IMR-90 (cell line): Measurements from ENCODE around the gene UBE2O. TPM values are rescaled to one million over a fixed set of nuclear protein-coding genes. Genes with fewer than 3 reads are reported as not detected.

Source experiments
- ATAC-seq: fragments of 200-7000 bp; cut with Tn5 transposase; 2 replicates; pipeline ENCODE4 v1.9.1; 2020; ENCODE audit warnings: low read depth, mild to moderate bottlenecking, moderate library complexity
- BruUV-seq: library from RNA; stranded (reverse); fragments of 400-500 nt; replicated peaks from 2 replicates; lab custom pipeline; 2021; lab: Mats Ljungman, UMichigan
- CTCF ChIA-PET: fragments of 300-600 bp; formaldehyde crosslinking; extraction: SDS; loops from one replicate; lab custom pipeline; 2021; ENCODE audit warnings: antibody characterized with exemption; lab: Yijun Ruan, JAX
- POLR2A ChIA-PET: fragments of 300-600 bp; sonication (Branson Sonifier 250); formaldehyde crosslinking; loops from one replicate; lab custom pipeline; 2022; ENCODE audit warnings: antibody characterized with exemption; ENCODE audit not compliant: unreplicated experiment; lab: Charles Lee
- DNase-seq: peaks from one replicate; pipeline ENCODE4 v3.0.0; 2013
- H2AFZ ChIP-seq: replicated peaks from 2 replicates; pipeline ENCODE3; 2013; ENCODE audit warnings: low read length, mild to moderate bottlenecking; ENCODE audit not compliant: poor library complexity
- H2AK5ac ChIP-seq: 2 replicates; pipeline ENCODE4 v1.6.1; 2013; ENCODE audit warnings: low read depth, low read length, inconsistent platforms
- H2AK9ac ChIP-seq: replicated peaks from 2 replicates; pipeline ENCODE3; 2013; ENCODE audit warnings: mild to moderate bottlenecking, low read depth, low read length, moderate library complexity; ENCODE audit not compliant: poor library complexity
- H2BK120ac ChIP-seq: 2 replicates; pipeline ENCODE4 v1.6.1; 2013; ENCODE audit warnings: low read depth, low read length, inconsistent platforms
- H2BK15ac ChIP-seq: 3 replicates; pipeline ENCODE4 v1.6.1; 2013; ENCODE audit warnings: low read depth, low read length, inconsistent platforms
- H2BK20ac ChIP-seq: 2 replicates; pipeline ENCODE4 v1.6.1; 2013; ENCODE audit warnings: low read depth, mild to moderate bottlenecking, inconsistent platforms, low read length, moderate library complexity
- H2BK5ac ChIP-seq: 2 replicates; pipeline ENCODE4 v1.6.1; 2013; ENCODE audit warnings: mild to moderate bottlenecking, low read depth, low read length, inconsistent platforms; ENCODE audit not compliant: poor library complexity, severe bottlenecking
- H3K14ac ChIP-seq: replicated peaks from 2 replicates; pipeline ENCODE4 v1.6.1; 2013; ENCODE audit warnings: low read depth, low read length, inconsistent platforms
- H3K18ac ChIP-seq: 2 replicates; pipeline ENCODE4 v1.6.1; 2013; ENCODE audit warnings: low read depth, low read length, control low read depth
- H3K23ac ChIP-seq: 2 replicates; pipeline ENCODE4 v1.6.1; 2013; ENCODE audit warnings: low read depth, low read length, inconsistent platforms
- H3K27ac ChIP-seq: 2 replicates; pipeline ENCODE4 v1.5.1; 2013; ENCODE audit warnings: mild to moderate bottlenecking, control low read depth, low read length; ENCODE audit not compliant: insufficient read depth
- H3K27me3 ChIP-seq: 2 replicates; pipeline ENCODE4 v1.6.1; 2013; ENCODE audit warnings: low read length; ENCODE audit not compliant: control insufficient read depth, insufficient read depth
- H3K36me3 ChIP-seq: 2 replicates; pipeline ENCODE4 v1.6.1; 2013; ENCODE audit warnings: low read length, mixed read lengths; ENCODE audit not compliant: control insufficient read depth, insufficient read depth
- H3K4ac ChIP-seq: 2 replicates; pipeline ENCODE4 v1.6.1; 2013; ENCODE audit warnings: low read depth, low read length, inconsistent platforms
- H3K4me1 ChIP-seq: 2 replicates; pipeline ENCODE4 v1.6.1; 2013; ENCODE audit warnings: low read length, mixed read lengths; ENCODE audit not compliant: control insufficient read depth, insufficient read depth
- H3K4me2 ChIP-seq: 2 replicates; pipeline ENCODE4 v1.6.1; 2013; ENCODE audit warnings: low read depth, mild to moderate bottlenecking, control low read depth, low read length, moderate library complexity
- H3K4me3 ChIP-seq: 2 replicates; pipeline ENCODE4 v1.5.1; 2013; ENCODE audit warnings: low read depth, mild to moderate bottlenecking, control low read depth, low read length, moderate library complexity; ENCODE audit not compliant: insufficient read depth
- H3K56ac ChIP-seq: 2 replicates; pipeline ENCODE4 v1.6.1; 2013; ENCODE audit warnings: low read length, inconsistent platforms; ENCODE audit not compliant: insufficient read depth; ENCODE audit errors: extremely low read depth
- H3K79me1 ChIP-seq, 2 experiments: 2 replicates each; pipeline ENCODE4 v1.6.1; 2013; ENCODE audit warnings: low read length in 2 of 2, inconsistent platforms in 1 of 2, low read depth in 1 of 2
- H3K9ac ChIP-seq: 2 replicates; pipeline ENCODE4 v1.6.1; 2013; ENCODE audit warnings: low read depth, low read length, control low read depth
- H3K9me1 ChIP-seq: 2 replicates; pipeline ENCODE4 v1.6.1; 2013; ENCODE audit warnings: low read length, inconsistent platforms; ENCODE audit not compliant: insufficient read depth
- H3K9me3 ChIP-seq: 2 replicates; pipeline ENCODE4 v1.6.1; 2013; ENCODE audit warnings: low read length; ENCODE audit not compliant: control insufficient read depth, insufficient read depth
- H4K20me1 ChIP-seq: 2 replicates; pipeline ENCODE4 v1.6.1; 2013; ENCODE audit warnings: low read length, inconsistent platforms; ENCODE audit not compliant: insufficient read depth
- H4K5ac ChIP-seq: 2 replicates; pipeline ENCODE4 v1.6.1; 2013; ENCODE audit warnings: mild to moderate bottlenecking, low read depth, low read length, control low read depth
- H4K8ac ChIP-seq, 2 experiments: 2 replicates each; pipeline ENCODE4 v1.6.1; 2013; ENCODE audit warnings: low read depth in 2 of 2, low read length in 2 of 2, control low read depth in 1 of 2, inconsistent platforms in 1 of 2
- H4K91ac ChIP-seq: 2 replicates; pipeline ENCODE4 v1.6.1; 2013; ENCODE audit warnings: low read depth, low read length, inconsistent platforms; ENCODE audit not compliant: insufficient read depth
- BHLHE40 ChIP-seq: fragments of 150-350 bp; IDR thresholded peaks from 2 replicates; pipeline ENCODE4 v1.6.1; 2016; ENCODE audit warnings: mild to moderate bottlenecking, low read depth, low read length
- CEBPB ChIP-seq: IDR thresholded peaks from 2 replicates; pipeline ENCODE4 v1.6.1; 2012; ENCODE audit warnings: low read depth, low read length, improper control_type of control experiment
- CHD1 ChIP-seq: IDR thresholded peaks from 2 replicates; pipeline ENCODE4 v1.6.1; 2012; ENCODE audit warnings: low read depth, low read length, improper control_type of control experiment
- MAFK ChIP-seq: IDR thresholded peaks from 2 replicates; pipeline ENCODE4 v1.6.1; 2012; ENCODE audit warnings: low read depth, low read length, improper control_type of control experiment
- NFE2L2 ChIP-seq: fragments of 150-350 bp; IDR thresholded peaks from 2 replicates; pipeline ENCODE4 v1.6.1; 2016; ENCODE audit warnings: low read depth, mild to moderate bottlenecking, low read length
- RCOR1 ChIP-seq: IDR thresholded peaks from 2 replicates; pipeline ENCODE4 v1.6.1; 2012; ENCODE audit warnings: mild to moderate bottlenecking, low read length, improper control_type of control experiment; ENCODE audit not compliant: insufficient replicate concordance
- USF2 ChIP-seq: fragments of 150-350 bp; IDR thresholded peaks from 2 replicates; pipeline ENCODE4 v1.6.1; 2017; ENCODE audit warnings: mild to moderate bottlenecking, antibody characterized with exemption, low read length, low read depth
- WGBS, 2 experiments: methylation state at CpG; one replicate each; pipeline versions ENCODE4 v1.1.5 to v1.1.7; 2013; ENCODE audit warnings: missing lambda C conversion rate in 2 of 2; ENCODE audit not compliant: insufficient read length in 1 of 2; ENCODE audit errors: extremely low coverage in 2 of 2; 5-methylcytosine and 5-hydroxymethylcytosine counted together
- dilution Hi-C: fragments of 300-500 bp; cut with HindIII; formaldehyde crosslinking; loops from one replicate; pipeline ENCODE4 v1.14.3; 2018; ENCODE audit warnings: low sequenced_read_pairs; ENCODE audit not compliant: unreplicated experiment
- in situ Hi-C: fragments of 300-500 bp; cut with MboI; formaldehyde crosslinking; loops from 3 replicates; pipeline ENCODE4 v1.14.3; 2019; ENCODE audit warnings: low sequenced_read_pairs, inconsistent platforms, mixed read lengths
- intact Hi-C: fragments of 100-400 bp; cut with micrococcal nuclease; formaldehyde crosslinking; loops from 2 replicates; pipeline ENCODE4 v1.10.0; 2022
- polyA plus RNA-seq, 3 experiments: library from polyadenylated mRNA; depleted of rRNA; stranded (reverse); fragments of >200 nt; gene quantifications; 2 replicates each; pipeline ENCODE4 v1.2.3, GENCODE V29; 2012; ENCODE audit warnings: low replicate concordance in 1 of 3
- total RNA-seq: library from RNA; depleted of rRNA; stranded (reverse); fragments of >200 nt; gene quantifications from 2 replicates; pipeline ENCODE4 v1.2.3, GENCODE V29; 2012

Gene UBE2O
- total and polyA plus RNA-seq, 2 of the 4 experiments (the other 2 are of a cell fraction), result 17.6 TPM

- H3K18ac ChIP-seq, result no peak overlapping the region
- 0 out of 2 replicates have a peak, but pooled peaks cover 5% of the 10 kb centered on the region for H3K27me3 ChIP-seq
- POLR2A ChIA-PET, result no interaction called here
- intact Hi-C loops, result no loop called here
- ATAC-seq (no peak), DNase-seq (no peak)
- no peak overlapping the region for H2BK20ac ChIP-seq
- no peak overlapping the region for H4K5ac ChIP-seq
- no peak overlapping the region for H3K4me3 ChIP-seq
- H4K91ac ChIP-seq, result no peak overlapping the region
- in situ Hi-C loops, result no loop called here
- no peak overlapping the region for H2BK5ac ChIP-seq
- H3K27ac ChIP-seq, result no peak overlapping the region
- no peak overlapping the region for H3K14ac ChIP-seq
- TF ChIP-seq RCOR1 (no peak), USF2 (no peak), CHD1 (no peak), NFE2L2 (no peak), MAFK (no peak), BHLHE40 (no peak), CEBPB (no peak)
- CTCF ChIA-PET, result no interaction called here
- dilution Hi-C loops, result no loop called here
- H4K20me1 ChIP-seq, result no peaks in the 10 kb centered on the region
- no peak overlapping the region for H2AK9ac ChIP-seq
- no peak overlapping the region for H2BK15ac ChIP-seq
- H3K4me1 ChIP-seq, result no peaks in the 10 kb centered on the region
- H3K4ac ChIP-seq, result no peak overlapping the region
- no peaks in the 10 kb centered on the region; the same call in 1 of the 2 replicates for H3K36me3 ChIP-seq
- H3K56ac ChIP-seq, result no peak overlapping the region
- H3K79me1 ChIP-seq, result no peaks in the 10 kb centered on the region
- H2AK5ac ChIP-seq, result peak overlapping the region; percentile 28; the same call in 1 of the 2 replicates
- WGBS, 2 experiments, result 90% methylated on average over 15 of the region's 35 CpGs; no CpG with 5 or more reads in 1 of the 2 experiments
- H3K9ac ChIP-seq, result no peak overlapping the region
- H4K8ac ChIP-seq, result no peak overlapping the region
- H2AFZ ChIP-seq, result no peak overlapping the region
- no peaks in the 10 kb centered on the region for H3K9me3 ChIP-seq
- H3K9me1 ChIP-seq, result no peaks in the 10 kb centered on the region
- H2BK120ac ChIP-seq, result no peak overlapping the region
- no TSS peak for BruUV-seq
- H3K4me2 ChIP-seq, result no peak overlapping the region
- H3K23ac ChIP-seq, result no peak overlapping the region
Measured at GRCh38 chr17:76471498-76472257, 18.7 kb upstream of the UBE2O start.
